ENCODE data around the gene PPFIA1.

Gene PPFIA1

GRCh38 chr11:70270104-70270876 lies at the start of gene PPFIA1:
Gene PPFIA1 (plus strand): TSS chr11:70270690. CDS start chr11:70272173, 1,483 bp downstream.
- peak; percentile 87 to 96 for DNase-seq

- DNase-seq: no peak
Measured at GRCh38 chr11:70220920-70221319, 49.6 kb upstream of the PPFIA1 start.

DNA sequence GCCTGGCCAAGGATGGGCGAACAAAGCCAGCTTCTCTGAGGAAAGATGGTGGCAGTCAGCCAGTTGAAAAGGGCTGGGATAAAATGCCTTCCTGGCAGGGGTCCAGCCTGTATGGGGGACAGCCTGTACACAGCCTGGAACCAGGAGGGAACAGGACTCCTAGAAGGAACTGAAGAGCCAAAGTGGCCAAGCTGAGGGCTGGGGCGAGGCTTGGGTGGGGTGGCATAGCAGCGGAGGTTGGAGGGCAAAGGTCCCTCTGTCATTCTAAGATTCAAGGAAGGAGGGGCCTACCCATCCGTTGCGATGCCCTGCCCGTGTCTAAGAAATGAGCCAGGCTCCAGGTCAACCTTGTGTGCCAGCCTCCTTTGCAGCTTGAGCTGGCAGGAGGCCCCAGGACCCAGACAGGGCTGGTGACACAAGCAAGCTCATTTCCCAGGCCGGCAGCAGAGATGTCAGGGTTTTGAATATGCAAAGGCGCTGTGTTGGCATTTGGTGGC lies 44.8 kb upstream of the PPFIA1 start:
- DNase-seq: no peak

GRCh38 chr11:70226183-70226582 lies 44.3 kb upstream of the PPFIA1 start:
- no peak for DNase-seq

DNA sequence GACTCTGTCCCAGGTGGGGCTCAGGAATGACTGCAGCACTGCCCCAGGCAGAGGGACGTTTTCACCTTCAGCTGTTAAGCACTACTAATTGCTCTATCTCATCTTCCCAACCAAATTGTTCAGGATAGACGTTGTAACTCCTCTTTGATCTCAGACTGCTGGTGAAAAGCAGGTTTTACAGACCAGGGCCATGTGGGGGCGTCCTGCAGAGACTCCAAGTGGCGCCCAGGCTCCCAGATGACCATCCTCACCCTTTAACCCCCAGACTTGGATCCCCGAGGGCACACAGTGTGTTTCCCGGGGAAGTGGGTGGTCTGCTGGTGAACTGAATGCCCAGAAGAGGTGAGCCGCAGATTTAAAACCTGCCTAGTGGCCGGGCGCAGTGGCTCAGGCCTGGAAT lies 43.5 kb upstream of the PPFIA1 start:
- DNase-seq: no peak

- no peak for DNase-seq
Measured at GRCh38 chr11:70229737-70230136, 40.8 kb upstream of the PPFIA1 start.

GRCh38 chr11:70230151-70230839 lies 40.2 kb upstream of the PPFIA1 start:
- DNase-seq: no peak

DNA sequence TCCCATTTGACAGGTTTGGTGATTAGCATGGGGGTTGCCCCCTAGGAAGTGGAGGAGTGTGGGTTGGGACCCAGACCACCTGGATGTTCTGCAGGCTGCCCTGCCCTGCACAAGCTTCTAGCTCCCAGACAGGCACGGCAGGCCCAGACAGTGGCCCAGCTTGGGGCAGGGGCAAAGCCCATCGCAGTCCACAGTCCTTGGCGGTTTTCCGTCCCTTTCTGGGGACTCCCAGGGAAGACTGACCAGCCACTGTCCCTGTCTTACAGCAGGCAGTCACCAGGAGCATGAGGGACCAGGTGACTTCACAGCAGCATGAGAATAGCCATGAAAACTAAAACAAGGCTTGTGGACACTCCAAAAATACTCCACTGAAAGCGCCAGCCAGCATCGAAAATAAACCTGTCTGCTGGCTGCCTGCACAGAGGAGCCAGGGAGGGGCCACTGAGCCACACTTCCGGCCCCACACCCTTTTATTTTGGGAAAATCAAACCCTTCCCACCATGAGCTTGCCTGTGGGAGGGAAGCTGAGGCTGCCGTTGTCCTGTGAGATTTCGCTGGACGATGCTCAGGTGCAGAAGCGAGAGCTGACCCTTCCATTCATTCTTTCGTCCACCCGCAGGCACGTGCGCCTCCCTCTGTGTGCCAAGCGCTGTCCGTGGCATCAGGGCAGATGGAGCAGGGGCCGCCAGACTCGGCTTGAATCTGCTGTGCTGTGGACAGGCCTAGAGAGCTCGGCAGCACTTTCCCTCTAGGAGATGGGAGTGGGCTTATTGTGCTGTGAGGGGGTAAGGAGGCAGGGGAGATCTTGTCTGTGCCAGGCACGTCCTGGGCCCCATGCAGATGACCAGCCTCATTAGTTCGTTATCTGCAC lies 39.4 kb upstream of the PPFIA1 start:
- DNase-seq: no peak

GRCh38 chr11:70233034-70233433 lies 37.5 kb upstream of the PPFIA1 start:
- no peak for DNase-seq

- DNase-seq: no peak
Measured at GRCh38 chr11:70233511-70233934, 37.0 kb upstream of the PPFIA1 start.

DNA sequence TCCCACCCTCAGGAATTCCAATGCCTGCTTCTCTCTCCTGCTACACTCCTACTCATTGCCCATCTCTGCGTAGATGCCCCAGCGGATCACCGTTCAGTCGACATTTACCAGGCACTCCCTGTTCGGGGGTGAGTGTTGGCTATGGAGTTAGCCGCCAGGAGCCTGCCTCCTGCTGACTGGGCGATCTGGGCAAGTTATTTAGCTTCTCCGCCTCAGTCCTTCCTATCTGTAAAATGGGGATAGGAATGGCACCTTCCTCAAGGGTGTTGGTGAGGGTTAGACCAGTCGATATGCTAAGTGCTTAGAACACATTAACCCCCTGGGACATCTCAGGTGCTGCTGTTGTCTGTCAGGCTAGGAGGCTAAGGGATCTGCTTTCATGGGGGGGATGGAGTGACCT lies 36.5 kb upstream of the PPFIA1 start:
- DNase-seq: no peak

DNA sequence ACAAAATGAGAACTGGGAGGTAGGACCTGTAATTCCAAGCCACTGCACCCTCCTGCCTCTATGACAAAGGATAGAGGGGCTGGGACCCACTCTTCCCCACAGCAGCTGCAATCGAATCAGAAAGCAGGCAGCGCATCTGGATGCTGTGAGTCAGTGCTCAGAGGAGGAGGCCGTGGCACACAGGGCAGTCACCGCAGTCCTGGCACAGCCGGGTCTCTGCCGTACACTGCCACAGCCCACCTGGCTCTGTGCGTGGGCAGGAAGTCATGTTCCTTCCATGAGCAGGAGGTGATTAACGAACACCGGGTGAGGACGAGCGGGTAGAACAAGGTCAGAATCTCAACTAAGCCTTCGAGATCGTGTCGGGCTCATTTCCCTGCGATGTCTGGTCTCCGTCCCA lies 30.2 kb upstream of the PPFIA1 start:
- no peak for DNase-seq

DNA sequence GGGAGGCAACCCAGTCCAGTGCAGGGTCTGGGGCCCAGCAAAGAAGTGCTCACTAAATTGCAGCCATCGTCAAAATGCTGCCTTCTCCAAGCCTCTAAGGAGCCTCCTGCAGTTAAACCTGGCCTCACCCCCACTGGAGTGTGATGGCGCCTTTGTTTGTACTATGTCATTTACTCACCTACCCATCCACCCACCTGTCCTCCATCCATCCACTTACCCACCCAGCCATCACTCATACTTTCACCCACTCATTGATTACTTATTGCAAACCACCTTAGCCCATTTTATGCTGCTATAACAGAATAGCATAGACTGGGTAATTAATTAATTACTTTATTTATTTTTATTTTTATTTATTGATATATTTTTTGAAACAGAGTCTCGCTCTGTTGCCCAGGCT lies 28.8 kb upstream of the PPFIA1 start:
- no peak for DNase-seq

DNA sequence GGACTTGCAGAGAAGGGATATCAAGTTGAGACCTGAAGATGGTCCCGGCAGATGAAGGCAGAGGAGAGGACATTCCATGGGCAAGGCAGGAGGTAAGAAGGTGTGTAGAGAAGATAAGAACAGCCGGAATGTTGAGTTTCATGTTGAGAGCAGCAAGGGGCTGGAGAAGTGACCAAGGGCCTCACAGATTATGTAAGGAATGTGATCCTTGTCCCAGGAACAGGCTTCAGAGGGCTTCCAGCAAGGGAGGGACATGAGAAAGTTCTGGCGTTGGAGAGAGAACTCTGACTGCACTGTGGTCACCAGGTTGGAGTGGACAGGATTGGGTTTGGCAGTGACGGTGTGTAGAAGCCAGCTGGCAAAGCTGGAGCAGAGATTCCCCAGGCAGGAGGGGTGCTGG lies 27.6 kb upstream of the PPFIA1 start:
- DNase-seq: no peak

GRCh38 chr11:70243912-70244652 lies 26.4 kb upstream of the PPFIA1 start:
- no peak for DNase-seq

GRCh38 chr11:70244698-70245097 lies 25.8 kb upstream of the PPFIA1 start:
- DNase-seq: no peak

DNA sequence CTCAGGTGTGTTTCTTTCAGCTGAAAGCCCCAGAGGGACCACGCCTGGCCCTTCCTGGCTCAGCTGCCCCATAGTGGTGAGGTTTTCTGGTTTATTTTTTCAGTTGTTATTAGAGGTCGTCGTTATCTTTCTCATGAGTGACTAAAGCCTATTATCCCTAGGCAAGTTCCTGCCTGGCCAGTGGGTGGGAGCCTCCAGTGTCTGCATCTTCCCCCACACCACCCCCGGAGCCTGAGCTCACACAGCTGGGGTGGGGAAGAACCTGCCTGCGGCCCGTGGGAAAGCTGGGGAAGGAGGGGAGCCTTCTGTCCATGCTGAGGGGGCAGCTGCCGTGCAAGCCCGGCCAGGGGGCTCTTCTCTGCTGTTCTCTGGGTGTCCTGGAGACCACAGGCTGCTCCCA lies 24.3 kb upstream of the PPFIA1 start:
- DNase-seq: no peak

GRCh38 chr11:70247042-70247709 lies 23.3 kb upstream of the PPFIA1 start:
- DNase-seq: no peak

- DNase-seq: no peak
Measured at GRCh38 chr11:70247710-70248072, 22.8 kb upstream of the PPFIA1 start.

DNA sequence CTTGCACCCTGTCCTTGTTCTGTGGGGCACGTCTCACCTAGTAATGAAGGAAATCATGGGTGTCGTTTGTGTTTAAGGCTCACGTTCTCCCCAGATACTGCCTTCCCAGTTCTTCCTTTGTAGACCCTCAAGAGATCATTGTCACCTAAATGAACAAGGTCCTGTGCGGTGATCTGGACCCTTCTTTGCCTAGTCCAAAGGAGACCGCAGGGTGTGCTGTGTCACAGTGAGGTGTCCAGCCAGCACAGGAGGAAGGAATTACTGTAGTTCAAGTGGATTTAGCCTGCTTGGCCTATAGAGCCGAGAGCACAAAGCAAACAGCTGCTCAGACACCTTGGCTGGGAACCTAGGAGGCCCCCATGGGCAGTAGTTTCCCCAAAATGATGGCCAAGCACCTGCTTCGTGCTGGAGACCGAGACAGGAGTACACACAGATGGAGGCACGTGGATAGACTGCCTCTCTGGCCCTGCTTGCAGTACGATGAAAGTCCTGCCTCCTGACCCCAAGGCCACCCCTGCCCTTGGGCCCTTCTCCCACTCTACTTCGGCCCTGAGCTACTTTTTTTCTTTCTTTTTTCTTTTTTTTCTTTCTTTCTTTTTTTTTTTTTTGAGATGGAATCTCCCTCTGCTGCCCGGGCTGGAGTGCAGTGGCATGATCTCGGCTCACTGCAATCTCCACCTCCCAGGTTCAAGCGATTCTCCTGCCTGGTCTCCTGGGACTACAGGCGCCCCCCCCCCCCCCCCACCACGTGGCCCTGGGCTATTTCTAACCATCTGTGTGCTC lies 19.4 kb upstream of the PPFIA1 start:
- DNase-seq: no peak

- DNase-seq: no peak
Measured at GRCh38 chr11:70251659-70252321, 18.7 kb upstream of the PPFIA1 start.
